Renal cortical epithelial cell (primary cell): ENCODE results near the gene PCDHGB7. TPM values are rescaled to one million over a fixed set of nuclear protein-coding genes. Genes with fewer than 3 reads are reported as not detected.
A peak's percentile ranks its signal among the peaks of the same experiment; 100 is the strongest.
"Not testable (repeated sequence)": the region's sequence is repeated elsewhere in the genome, so short reads cannot be mapped to it uniquely, and the experiment has no call there.

Experiments used
- DNase-seq: peaks from one replicate; pipeline ENCODE4 v3.0.0-alpha.2; 2011; ENCODE audit warnings: low read depth
- total RNA-seq: library from RNA; depleted of rRNA; stranded (reverse); fragments of >200 nt; gene quantifications from 2 replicates; pipeline ENCODE4 v1.2.3, GENCODE V29; 2014

The PCDHGB7 gene
- total RNA-seq, 1 donor from 2014 or later: 10.4 TPM

DNA sequence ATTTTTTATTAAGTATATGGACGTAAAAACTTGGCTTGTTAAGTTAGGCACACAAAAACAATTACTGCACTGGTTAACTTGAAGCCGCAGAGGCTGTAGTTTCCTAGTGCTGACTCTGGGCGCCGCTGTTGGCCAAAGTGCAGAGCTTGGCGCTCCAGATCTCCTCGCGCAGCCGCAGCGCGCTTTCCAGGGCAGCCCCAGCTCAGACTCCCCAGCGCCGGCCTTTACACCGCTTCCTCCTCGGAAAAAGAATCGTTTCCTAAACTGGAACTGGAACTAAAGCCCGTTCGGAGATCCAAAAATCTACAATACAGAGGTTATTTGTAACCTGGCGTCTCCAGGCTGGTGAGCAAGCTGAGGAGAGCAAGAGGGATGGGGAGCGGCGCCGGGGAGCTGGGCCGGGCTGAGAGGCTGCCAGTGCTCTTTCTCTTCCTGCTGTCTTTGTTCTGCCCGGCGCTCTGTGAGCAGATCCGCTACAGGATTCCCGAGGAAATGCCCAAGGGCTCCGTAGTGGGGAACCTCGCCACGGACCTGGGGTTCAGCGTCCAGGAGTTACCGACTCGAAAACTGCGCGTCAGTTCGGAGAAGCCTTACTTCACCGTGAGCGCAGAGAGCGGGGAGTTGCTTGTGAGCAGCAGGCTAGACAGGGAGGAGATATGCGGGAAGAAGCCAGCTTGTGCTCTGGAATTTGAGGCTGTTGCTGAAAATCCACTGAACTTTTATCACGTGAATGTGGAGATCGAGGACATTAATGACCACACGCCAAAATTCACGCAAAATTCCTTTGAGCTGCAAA is 19.5 kb upstream of the PCDHGB7 start, which contains the start of gene PCDHGB5:
TSS of gene PCDHGB5 (plus strand) at position 192 of the 796 bp plus-strand sequence. CDS start at position 373, 181 bp downstream.
- DNase-seq: peak; percentile 27

DNA sequence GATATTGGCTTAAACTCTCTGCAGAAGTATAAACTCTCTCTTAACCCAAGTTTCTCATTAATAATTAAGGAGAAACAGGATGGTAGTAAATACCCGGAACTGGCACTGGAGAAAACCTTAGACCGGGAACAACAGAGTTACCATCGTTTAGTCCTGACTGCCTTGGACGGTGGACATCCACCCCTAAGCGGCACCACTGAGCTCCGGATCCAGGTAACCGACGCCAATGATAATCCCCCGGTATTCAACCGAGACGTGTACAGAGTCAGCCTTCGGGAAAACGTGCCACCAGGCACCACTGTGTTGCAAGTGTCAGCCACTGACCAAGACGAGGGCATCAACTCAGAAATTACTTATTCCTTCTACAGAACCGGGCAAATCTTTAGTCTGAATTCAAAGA is 18.9 kb upstream of the PCDHGB7 start:
- no peak for DNase-seq

DNA sequence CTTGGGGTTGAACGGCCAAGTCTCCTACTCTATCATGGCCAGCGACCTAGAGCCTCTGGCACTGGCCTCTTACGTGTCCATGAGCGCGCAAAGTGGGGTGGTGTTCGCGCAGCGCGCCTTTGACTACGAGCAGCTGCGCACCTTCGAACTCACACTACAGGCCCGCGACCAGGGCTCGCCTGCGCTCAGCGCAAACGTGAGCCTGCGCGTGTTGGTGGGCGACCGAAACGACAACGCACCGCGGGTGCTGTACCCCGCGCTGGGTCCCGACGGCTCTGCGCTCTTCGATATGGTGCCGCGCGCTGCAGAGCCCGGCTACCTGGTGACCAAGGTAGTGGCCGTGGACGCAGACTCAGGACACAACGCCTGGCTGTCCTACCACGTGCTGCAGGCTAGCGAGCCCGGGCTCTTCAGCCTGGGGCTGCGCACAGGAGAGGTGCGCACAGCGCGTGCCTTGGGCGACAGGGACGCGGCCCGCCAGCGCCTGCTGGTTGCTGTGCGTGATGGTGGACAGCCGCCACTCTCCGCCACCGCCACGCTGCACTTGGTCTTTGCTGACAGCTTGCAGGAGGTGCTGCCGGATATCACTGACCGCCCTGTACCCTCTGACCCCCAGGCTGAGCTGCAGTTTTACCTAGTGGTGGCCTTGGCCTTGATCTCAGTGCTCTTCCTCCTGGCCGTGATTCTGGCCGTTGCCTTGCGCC is 17.8 kb upstream of the PCDHGB7 start:
- no peak for DNase-seq

DNA sequence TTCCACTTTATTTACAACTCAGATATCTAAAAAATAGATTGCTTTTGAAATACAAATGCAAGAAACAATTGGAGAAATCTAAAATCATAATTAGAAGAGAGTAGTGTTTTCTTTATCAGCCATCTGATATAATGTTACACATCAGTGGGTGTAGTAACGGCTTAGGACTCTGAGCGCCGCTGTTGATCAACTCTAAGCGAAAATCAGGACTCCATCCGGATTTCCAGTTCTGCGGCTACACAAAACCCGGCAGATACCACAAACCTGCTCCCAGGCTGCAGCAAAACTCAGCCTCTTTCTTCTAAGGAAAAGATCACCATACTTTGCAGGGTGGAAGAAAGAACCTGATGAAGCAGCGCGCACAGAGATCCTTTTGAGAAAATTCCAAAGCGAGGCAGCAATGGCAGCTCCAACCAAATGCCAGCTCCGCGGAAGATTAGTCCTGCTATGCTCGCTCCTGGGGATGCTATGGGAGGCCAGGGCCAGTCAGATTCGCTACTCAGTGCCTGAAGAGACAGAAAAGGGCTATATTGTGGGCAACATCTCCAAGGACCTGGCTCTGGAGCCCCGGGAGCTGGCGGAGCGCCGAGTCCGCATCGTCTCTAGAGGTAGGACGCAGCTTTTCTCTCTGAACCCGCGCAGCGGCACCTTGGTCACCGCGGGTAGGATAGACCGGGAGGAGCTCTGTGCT is 14.8 kb upstream of the PCDHGB7 start, which contains the start of gene PCDHGA9:
TSS of gene PCDHGA9 (plus strand) at position 226 of the 691 bp plus-strand sequence. CDS start at position 401, 175 bp downstream.
- peak; percentile 15 for DNase-seq

DNA sequence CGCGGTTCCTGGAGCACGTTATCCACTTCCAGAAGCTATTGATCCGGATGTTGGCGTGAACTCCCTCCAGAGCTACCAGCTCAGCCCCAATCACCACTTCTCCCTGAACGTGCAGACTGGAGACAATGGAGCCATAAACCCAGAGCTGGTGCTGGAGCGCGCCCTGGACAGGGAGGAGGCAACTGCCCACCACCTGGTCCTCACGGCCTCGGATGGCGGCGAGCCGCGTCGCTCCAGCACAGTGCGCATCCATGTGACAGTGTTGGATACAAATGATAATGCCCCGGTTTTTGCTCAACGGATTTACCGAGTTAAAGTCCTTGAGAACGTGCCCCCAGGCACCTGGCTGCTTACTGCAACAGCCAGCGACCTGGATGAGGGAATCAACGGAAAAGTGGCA is 14.1 kb upstream of the PCDHGB7 start:
- no peak for DNase-seq

DNA sequence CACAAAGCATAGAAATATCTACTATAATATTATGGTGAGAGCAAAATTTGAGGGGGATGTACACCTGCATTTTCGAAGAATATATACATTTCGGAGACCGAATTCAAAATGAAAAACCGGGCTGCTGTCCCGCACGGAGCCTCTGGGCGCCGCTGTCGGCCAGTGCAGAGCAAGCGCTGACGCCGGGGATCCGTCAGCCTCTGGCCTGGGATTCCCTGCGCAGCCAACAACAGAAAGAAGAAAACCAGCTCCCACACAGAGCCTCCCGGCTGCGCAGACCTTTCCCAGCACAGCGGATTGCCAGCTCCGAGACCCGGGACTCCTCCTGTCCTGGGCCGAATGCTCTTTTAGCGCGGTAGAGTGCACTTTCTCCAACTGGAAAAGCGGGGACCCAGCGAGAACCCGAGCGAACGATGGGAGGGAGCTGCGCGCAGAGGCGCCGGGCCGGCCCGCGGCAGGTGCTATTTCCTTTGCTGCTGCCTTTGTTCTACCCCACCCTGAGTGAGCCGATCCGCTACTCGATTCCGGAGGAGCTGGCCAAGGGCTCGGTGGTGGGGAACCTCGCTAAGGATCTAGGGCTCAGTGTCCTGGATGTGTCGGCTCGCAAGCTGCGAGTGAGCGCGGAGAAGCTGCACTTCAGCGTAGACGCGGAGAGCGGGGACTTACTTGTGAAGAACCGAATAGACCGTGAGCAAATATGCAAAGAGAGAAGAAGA is 9.5 kb upstream of the PCDHGB7 start, which contains the start of gene PCDHGB6:
TSS of gene PCDHGB6 (plus strand) at position 232 of the 716 bp plus-strand sequence. CDS start at position 414, 182 bp downstream.
- peak; percentile 7 for DNase-seq

DNA sequence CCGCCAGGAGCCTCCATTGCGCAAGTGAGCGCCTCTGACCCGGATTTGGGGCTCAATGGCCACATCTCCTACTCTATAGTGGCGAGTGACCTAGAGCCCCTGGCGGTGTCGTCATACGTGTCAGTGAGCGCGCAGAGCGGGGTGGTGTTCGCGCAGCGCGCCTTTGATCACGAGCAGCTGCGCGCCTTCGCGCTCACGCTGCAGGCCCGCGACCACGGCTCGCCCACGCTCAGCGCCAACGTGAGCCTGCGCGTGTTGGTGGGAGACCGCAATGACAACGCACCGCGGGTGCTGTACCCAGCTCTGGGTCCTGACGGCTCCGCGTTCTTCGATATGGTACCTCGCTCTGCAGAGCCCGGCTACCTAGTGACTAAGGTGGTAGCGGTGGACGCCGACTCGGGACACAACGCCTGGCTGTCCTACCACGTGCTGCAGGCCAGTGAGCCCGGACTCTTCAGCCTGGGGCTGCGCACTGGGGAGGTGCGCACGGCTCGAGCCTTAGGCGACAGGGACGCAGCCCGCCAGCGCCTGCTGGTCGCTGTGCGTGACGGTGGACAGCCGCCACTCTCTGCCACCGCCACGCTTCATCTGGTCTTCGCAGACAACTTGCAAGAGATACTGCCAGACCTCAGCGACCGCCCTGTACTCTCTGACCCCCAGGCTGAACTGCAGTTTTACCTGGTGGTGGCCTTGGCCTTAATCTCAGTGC is 7.7 kb upstream of the PCDHGB7 start:
- DNase-seq: no peak

DNA sequence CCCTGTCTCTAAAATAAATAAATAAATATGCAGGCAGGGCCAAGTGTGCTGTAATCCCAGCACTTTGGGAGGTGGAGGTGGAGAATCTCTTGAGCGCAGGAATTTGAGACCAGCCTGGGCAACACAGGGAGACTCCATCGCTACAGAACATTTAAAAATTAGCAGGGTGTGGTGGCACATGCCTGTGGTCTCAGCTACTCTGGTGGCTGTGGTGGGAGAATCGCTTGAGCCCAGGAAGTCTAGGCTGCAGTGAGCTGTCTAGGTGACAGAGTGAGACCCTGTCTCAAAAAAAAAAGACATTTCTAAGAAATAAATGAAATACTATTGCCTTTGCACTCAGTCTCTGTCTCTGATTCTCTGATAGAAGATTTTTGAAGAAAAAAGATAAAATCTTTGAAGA is 5.9 kb upstream of the PCDHGB7 start:
- DNase-seq: no peak

DNA sequence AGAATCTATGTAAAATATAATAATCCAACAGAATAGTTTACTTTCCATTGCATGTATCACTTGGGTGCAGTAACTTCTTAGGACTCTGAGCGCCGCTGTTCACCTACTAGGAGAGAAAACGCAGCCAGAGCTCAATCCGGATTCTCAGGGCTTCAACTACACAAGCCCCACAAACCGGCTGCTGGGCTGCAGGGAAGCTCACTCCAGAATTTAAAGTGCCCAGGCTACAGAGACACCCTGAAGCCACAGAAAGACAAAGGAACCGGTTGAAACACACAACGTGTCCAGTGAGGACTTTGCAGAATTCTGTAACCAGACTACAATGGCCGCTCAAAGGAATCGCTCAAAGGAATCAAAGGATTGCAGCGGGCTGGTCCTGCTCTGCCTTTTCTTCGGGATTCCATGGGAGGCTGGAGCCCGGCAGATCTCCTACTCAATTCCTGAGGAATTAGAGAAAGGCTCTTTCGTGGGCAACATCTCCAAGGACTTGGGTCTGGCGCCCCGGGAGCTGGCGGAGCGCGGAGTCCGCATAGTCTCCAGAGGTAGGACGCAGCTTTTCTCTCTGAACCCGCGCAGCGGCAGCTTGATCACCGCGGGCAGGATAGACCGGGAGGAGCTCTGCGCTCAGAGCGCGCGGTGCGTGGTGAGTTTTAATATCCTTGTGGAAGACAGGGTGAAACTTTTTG is 4.5 kb upstream of the PCDHGB7 start, which contains the start of gene PCDHGA10:
TSS of gene PCDHGA10 (plus strand) at position 134 of the 686 bp plus-strand sequence. CDS start at position 323, 189 bp downstream.
- peak; percentile 30 for DNase-seq

DNA sequence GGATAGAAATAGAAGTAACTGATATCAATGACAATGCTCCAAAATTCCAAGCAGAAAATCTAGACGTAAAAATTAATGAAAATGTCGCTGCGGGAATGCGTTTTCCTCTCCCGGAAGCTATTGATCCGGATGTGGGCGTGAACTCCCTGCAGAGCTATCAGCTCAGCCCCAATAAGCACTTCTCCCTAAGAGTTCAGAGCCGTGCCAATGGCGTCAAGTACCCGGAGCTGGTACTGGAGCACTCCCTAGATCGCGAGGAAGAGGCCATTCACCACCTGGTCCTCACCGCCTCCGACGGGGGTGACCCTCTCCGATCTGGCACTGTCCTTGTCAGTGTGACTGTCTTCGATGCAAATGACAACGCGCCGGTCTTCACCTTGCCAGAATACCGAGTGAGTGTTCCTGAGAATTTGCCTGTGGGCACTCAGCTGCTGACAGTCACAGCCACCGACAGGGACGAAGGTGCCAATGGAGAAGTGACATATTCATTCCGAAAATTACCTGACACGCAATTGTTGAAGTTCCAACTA is 3.9 kb upstream of the PCDHGB7 start:
- no peak for DNase-seq

DNA sequence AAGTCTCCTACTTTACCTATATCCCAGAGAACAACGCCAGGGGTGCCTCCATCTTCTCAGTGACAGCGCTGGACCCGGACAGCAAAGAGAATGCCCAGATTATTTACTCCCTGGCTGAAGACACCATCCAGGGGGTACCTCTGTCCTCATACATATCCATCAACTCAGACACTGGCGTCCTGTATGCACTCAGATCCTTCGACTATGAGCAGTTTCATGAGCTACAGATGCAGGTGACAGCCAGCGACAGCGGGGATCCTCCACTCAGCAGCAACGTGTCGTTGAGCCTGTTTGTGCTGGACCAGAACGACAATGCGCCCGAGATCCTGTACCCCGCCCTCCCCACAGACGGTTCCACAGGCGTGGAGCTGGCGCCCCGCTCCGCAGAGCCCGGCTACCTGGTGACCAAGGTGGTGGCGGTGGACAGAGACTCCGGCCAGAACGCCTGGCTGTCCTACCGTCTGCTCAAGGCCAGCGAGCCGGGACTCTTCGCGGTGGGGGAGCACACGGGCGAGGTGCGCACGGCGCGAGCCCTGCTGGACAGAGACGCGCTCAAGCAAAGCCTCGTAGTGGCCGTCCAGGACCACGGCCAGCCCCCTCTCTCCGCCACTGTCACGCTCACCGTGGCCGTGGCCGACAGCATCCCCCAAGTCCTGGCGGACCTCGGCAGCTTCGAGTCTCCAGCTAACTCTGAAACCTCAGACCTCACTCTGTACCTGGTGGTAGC is 2.8 kb upstream of the PCDHGB7 start:
- not testable (repeated sequence) for DNase-seq

DNA sequence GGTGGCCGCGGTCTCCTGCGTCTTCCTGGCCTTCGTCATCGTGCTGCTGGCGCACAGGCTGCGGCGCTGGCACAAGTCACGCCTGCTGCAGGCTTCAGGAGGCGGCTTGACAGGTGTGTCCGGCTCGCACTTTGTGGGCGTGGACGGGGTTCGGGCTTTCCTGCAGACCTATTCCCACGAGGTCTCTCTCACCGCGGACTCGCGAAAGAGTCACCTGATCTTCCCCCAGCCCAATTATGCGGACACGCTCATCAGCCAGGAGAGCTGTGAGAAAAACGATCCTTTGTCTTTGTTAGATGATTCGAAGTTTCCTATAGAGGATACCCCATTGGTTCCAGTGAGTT is 2.2 kb upstream of the PCDHGB7 start:
- DNase-seq: not testable (repeated sequence)

DNA sequence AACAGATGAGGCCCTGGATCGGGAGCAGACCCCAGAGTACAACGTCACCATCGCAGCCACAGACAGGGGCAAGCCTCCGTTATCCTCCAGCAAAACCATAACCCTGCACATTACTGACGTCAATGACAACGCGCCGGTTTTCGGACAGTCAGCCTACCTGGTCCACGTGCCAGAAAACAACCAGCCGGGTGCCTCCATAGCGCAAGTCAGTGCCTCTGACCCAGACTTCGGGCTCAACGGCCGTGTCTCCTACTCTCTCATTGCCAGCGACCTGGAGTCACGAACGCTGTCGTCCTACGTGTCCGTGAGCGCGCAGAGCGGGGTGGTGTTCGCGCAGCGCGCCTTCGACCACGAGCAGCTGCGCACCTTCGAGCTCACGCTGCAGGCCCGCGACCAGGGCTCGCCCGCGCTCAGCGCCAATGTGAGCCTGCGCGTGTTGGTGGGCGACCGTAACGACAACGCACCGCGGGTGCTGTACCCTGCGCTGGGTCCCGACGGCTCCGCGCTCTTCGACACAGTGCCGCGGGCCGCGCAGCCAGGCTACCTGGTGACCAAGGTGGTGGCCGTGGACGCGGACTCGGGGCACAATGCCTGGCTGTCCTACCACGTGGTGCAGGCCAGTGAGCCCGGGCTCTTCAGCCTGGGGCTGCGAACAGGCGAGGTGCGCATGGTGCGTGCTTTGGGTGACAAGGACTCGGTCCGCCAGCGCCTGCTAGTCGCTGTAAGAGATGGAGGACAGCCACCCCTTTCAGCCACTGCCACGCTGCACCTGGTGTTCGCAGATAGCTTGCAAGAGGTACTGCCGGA is 1.8 kb downstream of the PCDHGB7 start:
- DNase-seq: no peak

DNA sequence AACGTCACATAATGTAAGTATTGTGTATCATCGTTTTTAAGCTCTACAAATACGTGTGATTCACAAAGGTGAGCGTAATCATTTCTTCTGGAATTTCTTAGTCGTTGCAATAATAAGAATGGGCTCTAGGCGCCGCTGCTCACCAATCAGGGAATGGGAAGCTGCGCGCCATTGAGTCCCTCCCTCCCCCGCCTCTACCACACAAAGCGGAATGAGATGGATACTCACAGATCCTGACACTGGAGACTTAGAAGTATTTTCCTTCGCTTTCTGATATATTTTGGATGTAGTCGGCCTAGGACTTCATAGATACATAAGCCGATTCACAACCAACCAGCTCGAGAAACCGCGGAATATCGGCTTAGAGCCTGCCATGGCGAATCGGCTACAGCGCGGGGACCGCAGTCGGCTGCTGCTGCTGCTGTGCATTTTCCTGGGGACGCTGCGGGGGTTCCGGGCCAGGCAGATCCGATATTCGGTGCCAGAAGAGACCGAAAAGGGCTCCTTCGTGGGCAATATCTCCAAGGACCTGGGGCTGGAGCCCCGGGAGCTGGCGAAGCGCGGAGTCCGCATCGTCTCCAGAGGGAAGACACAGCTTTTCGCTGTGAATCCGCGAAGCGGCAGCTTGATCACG is 3.5 kb downstream of the PCDHGB7 start, which contains the start of gene PCDHGA11:
TSS of gene PCDHGA11 (plus strand) at position 197 of the 634 bp plus-strand sequence. CDS start at position 374, 177 bp downstream.
- DNase-seq: peak; percentile 13

DNA sequence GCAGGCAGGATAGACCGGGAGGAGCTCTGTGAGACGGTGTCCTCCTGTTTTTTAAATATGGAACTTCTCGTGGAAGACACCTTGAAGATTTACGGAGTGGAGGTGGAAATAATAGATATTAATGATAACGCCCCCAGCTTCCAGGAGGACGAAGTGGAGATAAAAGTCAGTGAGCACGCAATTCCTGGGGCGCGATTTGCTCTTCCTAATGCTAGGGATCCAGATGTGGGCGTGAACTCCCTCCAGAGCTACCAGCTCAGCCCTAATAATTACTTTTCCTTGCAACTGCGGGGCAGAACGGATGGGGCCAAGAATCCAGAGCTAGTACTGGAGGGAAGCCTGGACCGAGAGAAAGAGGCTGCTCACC is 4.0 kb downstream of the PCDHGB7 start:
- no peak for DNase-seq

DNA sequence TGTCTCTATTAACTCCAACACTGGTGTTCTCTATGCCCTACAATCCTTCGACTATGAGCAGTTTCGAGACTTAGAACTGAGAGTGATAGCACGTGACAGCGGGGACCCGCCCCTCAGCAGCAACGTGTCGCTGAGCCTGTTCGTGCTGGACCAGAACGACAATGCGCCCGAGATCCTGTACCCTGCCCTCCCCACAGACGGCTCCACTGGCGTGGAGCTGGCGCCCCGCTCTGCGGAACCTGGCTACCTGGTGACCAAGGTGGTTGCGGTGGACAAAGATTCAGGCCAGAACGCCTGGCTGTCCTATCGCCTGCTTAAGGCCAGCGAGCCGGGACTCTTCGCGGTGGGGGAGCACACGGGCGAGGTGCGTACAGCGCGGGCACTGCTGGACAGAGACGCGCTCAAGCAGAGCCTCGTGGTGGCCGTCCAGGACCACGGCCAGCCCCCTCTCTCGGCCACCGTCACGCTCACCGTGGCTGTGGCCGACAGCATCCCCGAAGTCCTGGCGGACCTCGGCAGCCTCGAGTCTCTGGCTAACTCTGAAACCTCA is 5.3 kb downstream of the PCDHGB7 start:
- no peak for DNase-seq

DNA sequence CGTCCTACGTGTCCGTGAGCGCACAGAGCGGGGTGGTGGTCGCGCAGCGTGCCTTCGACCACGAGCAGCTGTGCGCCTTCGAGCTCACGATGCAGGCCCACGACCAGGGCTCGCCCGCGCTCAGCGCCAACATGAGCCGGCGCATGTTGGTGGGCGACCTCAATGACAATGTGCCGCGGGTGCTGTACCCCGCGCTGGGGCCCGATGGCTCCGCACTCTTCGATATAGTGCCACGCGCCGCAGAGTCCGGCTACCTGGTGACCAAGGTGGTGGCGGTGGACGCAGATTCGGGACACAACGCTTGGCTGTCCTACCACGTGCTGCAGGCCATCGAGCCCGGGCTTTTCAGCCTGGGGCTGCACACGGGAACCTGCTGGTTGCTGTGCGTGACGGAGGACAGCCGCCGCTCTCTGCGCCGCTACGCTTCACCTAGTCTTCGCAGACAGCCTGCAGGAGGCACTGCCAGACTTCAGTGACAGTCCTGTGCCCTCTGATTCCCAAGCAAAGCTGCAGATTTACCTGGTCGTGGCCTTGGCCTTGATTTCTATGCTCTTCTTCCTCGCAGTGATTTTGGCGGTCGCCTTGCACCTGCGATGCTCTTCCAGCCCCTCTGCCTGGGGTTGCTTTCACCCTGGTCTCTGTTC is 10.4 kb downstream of the PCDHGB7 start:
- DNase-seq: no peak
